GM12878 (cell line): Measurements from ENCODE around the gene TWF1. TPM values are rescaled to one million over a fixed set of nuclear protein-coding genes. Genes with fewer than 3 reads are reported as not detected.

Experiments
- ATAC-seq: fragments of 200-7000 bp; cut with Tn5 transposase; 3 replicates; pipeline ENCODE4 v1.9.1; 2020; ENCODE audit warnings: mild to moderate bottlenecking, moderate library complexity
- BruUV-seq: library from RNA; stranded (reverse); fragments of 400-500 nt; replicated peaks from 2 replicates; lab custom pipeline; 2021; lab: Mats Ljungman, UMichigan
- CTCF ChIA-PET: fragments of 300-600 bp; sonication (Branson Sonifier 250); formaldehyde crosslinking; extraction: SDS; loops from one replicate; lab custom pipeline; 2021; ENCODE audit warnings: inconsistent platforms; lab: Yijun Ruan, JAX
- POLR2A ChIA-PET: fragments of 350-600 bp; formaldehyde crosslinking; extraction: SDS; loops from one replicate; lab custom pipeline; 2021; ENCODE audit warnings: inconsistent platforms; lab: Charles Lee
- RAD21 ChIA-PET: fragments of 300-600 bp; sonication (Branson Sonifier 250); formaldehyde crosslinking; loops from one replicate; lab custom pipeline; 2023; ENCODE audit warnings: antibody characterized with exemption; ENCODE audit not compliant: unreplicated experiment; lab: Charles Lee
- SMC1A ChIA-PET: fragments of 300-600 bp; sonication (Branson Sonifier 250); formaldehyde crosslinking; loops from one replicate; lab custom pipeline; 2023; ENCODE audit not compliant: unreplicated experiment, uncharacterized antibody; lab: Charles Lee
- DNase-seq: peaks from one replicate; pipeline ENCODE4 v3.0.0-alpha.2; 2011; ENCODE audit warnings: low read depth, low spot score
- FAIRE-seq: peaks from 3 replicates; lab custom pipeline; 2011; peaks lifted over from hg19 to GRCh38; lab: Jason Lieb, UNC
- H2AFZ ChIP-seq: 2 replicates; pipeline ENCODE4 v1.6.0; 2011; ENCODE audit warnings: low read depth, low read length, control low read depth; ENCODE audit not compliant: control insufficient read depth
- H3K27ac ChIP-seq: 2 replicates; pipeline ENCODE4 v1.5.1; 2011; ENCODE audit warnings: control low read depth; ENCODE audit not compliant: control insufficient read depth, insufficient read depth
- H3K27me3 ChIP-seq, 2 experiments: replicated peaks in 1 of 2; 2 replicates each; pipeline versions ENCODE4 v1.6.0 to v1.6.1; 2011; ENCODE audit warnings: low read length in 1 of 2; ENCODE audit not compliant: control insufficient read depth in 2 of 2, insufficient read depth in 2 of 2
- H3K36me3 ChIP-seq, 2 experiments: 2 replicates each; pipeline ENCODE4 v1.5.1; 2011; ENCODE audit warnings: low read length in 1 of 2; ENCODE audit not compliant: control insufficient read depth in 2 of 2, insufficient read depth in 2 of 2
- H3K4me1 ChIP-seq: 2 replicates; pipeline ENCODE4 v1.6.1; 2011; ENCODE audit warnings: mild to moderate bottlenecking, low read length, moderate library complexity, mixed read lengths; ENCODE audit not compliant: control insufficient read depth, insufficient read depth
- H3K4me2 ChIP-seq: 2 replicates; pipeline ENCODE4 v1.6.0; 2011; ENCODE audit warnings: control low read depth; ENCODE audit not compliant: control insufficient read depth, insufficient read depth
- H3K4me3 ChIP-seq: fragments of 200-600 bp; sonication (generic); 2 replicates; pipeline ENCODE4 v1.5.1; 2016
- H3K79me2 ChIP-seq: 2 replicates; pipeline ENCODE4 v1.6.0; 2011; ENCODE audit warnings: low read length; ENCODE audit not compliant: control insufficient read depth, insufficient read depth
- H3K9ac ChIP-seq: 2 replicates; pipeline ENCODE4 v1.8.0; 2011; ENCODE audit warnings: low read length, control low read depth, mixed read lengths; ENCODE audit not compliant: control insufficient read depth, insufficient read depth
- H3K9me3 ChIP-seq: replicated peaks from 3 replicates; pipeline ENCODE4 v1.5.1; 2011; ENCODE audit warnings: mild to moderate bottlenecking, low read length; ENCODE audit not compliant: control insufficient read depth, insufficient read depth
- H4K20me1 ChIP-seq: 2 replicates; pipeline ENCODE4 v1.6.0; 2011; ENCODE audit not compliant: control insufficient read depth, insufficient read depth
- BMI1 ChIP-seq: fragments of 450-650 bp; IDR thresholded peaks from 2 replicates; pipeline ENCODE4 v1.6.1; 2016; ENCODE audit warnings: mild to moderate bottlenecking, moderate library complexity, borderline replicate concordance
- KAT2A ChIP-seq: conservative IDR thresholded peaks from 2 replicates; pipeline ENCODE4 v1.6.1; 2011; ENCODE audit warnings: low read depth, low read length; ENCODE audit not compliant: control insufficient read depth
- MEF2B ChIP-seq: fragments of 450-650 bp; IDR thresholded peaks from 2 replicates; pipeline ENCODE4 v1.6.1; 2018; ENCODE audit warnings: mild to moderate bottlenecking, moderate library complexity; ENCODE audit not compliant: partially characterized antibody, poor library complexity, severe bottlenecking
- ZBTB40 ChIP-seq: fragments of 450-650 bp; IDR thresholded peaks from 2 replicates; pipeline ENCODE4 v1.6.1; 2016; ENCODE audit warnings: mild to moderate bottlenecking, moderate library complexity, borderline replicate concordance
- in situ Hi-C: fragments of 300-500 bp; cut with MboI; formaldehyde crosslinking; loops from 9 replicates; pipeline ENCODE4 v1.14.3; 2018; ENCODE audit warnings: mixed read lengths
- intact Hi-C: fragments of 100-400 bp; cut with micrococcal nuclease; formaldehyde crosslinking; loops from one replicate; pipeline ENCODE4 v1.14.2; 2022; ENCODE audit not compliant: unreplicated experiment
- polyA plus RNA-seq, 11 experiments: library from polyadenylated mRNA; depleted of rRNA in 4 of 11; unstranded in 6 of 11; stranded (reverse) in 5 of 11; fragments of >200 nt; fragmentation: Nextera tagmentation in 4 of 11; fragmentation: Illumina TruSeq in 1 of 11; extraction: Ambion mirVana in 4 of 11; extraction: Trizol in 1 of 11; gene quantifications; 1 replicate in 1 of 11; 2 replicates in 10 of 11; pipeline versions ENCODE4 v1.2.1 to v1.2.3, GENCODE V29; 2011 to 2016; ENCODE audit warnings: inconsistent platforms in 2 of 11, missing spikeins in 2 of 11, low read depth in 1 of 11
- total RNA-seq, 4 experiments: library from RNA; depleted of rRNA in 3 of 4; stranded (reverse); fragments of >200 nt in 3 of 4; fragmentation: Illumina TruSeq in 1 of 4; extraction: Trizol in 1 of 4; gene quantifications; 2 replicates each; pipeline versions ENCODE4 v1.2.1 to v1.2.3, GENCODE V29; 2013 to 2021
- TF ChIP-seq, protein P1 (sequence below): IDR thresholded peaks from 2 replicates; pipeline ENCODE4 v1.6.1; 2012; ENCODE audit warnings: low read length, inconsistent platforms
- TF ChIP-seq, protein P2 (sequence below): IDR thresholded peaks from 2 replicates; pipeline ENCODE4 v1.6.1; 2012; ENCODE audit warnings: mild to moderate bottlenecking, low read depth, low read length

TWF1 gene
- total and polyA plus RNA-seq, 10 of the 15 experiments (the other 5 are each of a cell fraction or from before 2014, with no cell fraction given) = 8.7 to 23.5 (median 18.4) TPM

DNA sequence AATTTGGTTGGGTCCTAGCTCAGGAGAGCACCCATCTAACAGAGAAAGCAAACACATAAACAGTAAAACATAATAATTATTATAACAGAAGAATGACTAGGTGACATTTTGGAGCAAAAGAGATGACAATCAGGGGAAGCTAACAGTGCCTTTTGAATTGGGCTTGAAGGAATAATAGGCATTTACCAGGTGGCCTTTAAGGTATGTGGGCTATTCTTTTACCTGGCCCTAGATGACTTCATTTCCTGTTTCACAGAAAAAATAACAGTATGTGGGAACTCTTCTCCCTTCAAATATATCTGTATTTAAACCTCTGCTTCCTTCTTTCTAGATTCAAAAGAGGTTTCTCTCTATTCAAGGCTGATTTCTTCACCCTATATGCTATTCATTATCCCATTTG lies 43.5 kb downstream of the TWF1 start:
- no peak overlapping the region for H3K9ac ChIP-seq
- H3K4me2 ChIP-seq = peak overlapping the region; percentile 21
- ChIA-PET POLR2A (interaction anchor here (1.0 kb wide), 1 partner anchor 9 kb away, joined by 3 read pairs; no protein-coding TSS in a partner anchor), CTCF (interaction anchor here (1.4 to 1.8 kb wide), 4 partner anchors 15 to 120 kb away, joined by 3 to 8 read pairs (median 5); no protein-coding TSS in a partner anchor), SMC1A (interaction anchor here (0.7 to 1.5 kb wide), 8 partner anchors 9 to 123 kb away, joined by 3 to 9 read pairs (median 4); no protein-coding TSS in a partner anchor), RAD21 (interaction anchor here (0.5 to 1.6 kb wide), 6 partner anchors 9 to 214 kb away, joined by 3 to 5 read pairs (median 4); partner anchors contain the start of gene TWF1)
- in situ Hi-C loops (no loop called here), intact Hi-C loops (no loop called here)
- H3K27me3 ChIP-seq = no peaks in the 10 kb centered on the region
- peaks cover 43% of the 10 kb centered on the region for H3K79me2 ChIP-seq
- no peaks in the 10 kb centered on the region for H4K20me1 ChIP-seq
- H3K36me3 ChIP-seq = no peaks in the 10 kb centered on the region
- no peak for FAIRE-seq
- no peak overlapping the region for H3K4me3 ChIP-seq
- H3K4me1 ChIP-seq = 0 out of 2 replicates have a peak, but pooled peaks cover 4% of the 10 kb centered on the region
- no peak for TF ChIP-seq MEF2B
- no peak for TF ChIP-seq KAT2A
- TF ChIP-seq, protein P1, sequence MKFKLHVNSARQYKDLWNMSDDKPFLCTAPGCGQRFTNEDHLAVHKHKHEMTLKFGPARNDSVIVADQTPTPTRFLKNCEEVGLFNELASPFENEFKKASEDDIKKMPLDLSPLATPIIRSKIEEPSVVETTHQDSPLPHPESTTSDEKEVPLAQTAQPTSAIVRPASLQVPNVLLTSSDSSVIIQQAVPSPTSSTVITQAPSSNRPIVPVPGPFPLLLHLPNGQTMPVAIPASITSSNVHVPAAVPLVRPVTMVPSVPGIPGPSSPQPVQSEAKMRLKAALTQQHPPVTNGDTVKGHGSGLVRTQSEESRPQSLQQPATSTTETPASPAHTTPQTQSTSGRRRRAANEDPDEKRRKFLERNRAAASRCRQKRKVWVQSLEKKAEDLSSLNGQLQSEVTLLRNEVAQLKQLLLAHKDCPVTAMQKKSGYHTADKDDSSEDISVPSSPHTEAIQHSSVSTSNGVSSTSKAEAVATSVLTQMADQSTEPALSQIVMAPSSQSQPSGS = peak; percentile 44; the same call in 1 of the 2 replicates
- ATAC-seq = no peak
- no TSS peak for BruUV-seq
- H2AFZ ChIP-seq = no peak overlapping the region
- no peak overlapping the region; the same call in 1 of the 2 replicates for H3K27ac ChIP-seq
- no peaks in the 10 kb centered on the region for H3K9me3 ChIP-seq
- no peak for DNase-seq

GRCh38 chr12:43761500-43761899 lies 44.6 kb downstream of the TWF1 start:
- no peaks in the 10 kb centered on the region for H4K20me1 ChIP-seq
- ChIA-PET RAD21 (interaction anchor here (0.6 to 1.2 kb wide), 5 partner anchors 17 to 413 kb away, joined by 3 to 4 read pairs (median 3); partner anchors contain the start of gene TWF1), SMC1A (interaction anchor here (0.6 to 3.0 kb wide), 5 partner anchors 10 to 120 kb away, joined by 3 to 27 read pairs (median 5); no protein-coding TSS in a partner anchor), CTCF (interaction anchor here (0.9 to 3.1 kb wide), 5 partner anchors 16 to 121 kb away, joined by 3 to 21 read pairs (median 4); partner anchors contain the start of gene TWF1), POLR2A (interaction anchor here (0.7 kb wide), 2 partner anchors 8 to 625 kb away, joined by 3 read pairs; no protein-coding TSS in a partner anchor)
- 0 out of 2 replicates have a peak, but pooled peaks cover 4% of the 10 kb centered on the region for H3K4me1 ChIP-seq
- H3K4me2 ChIP-seq = peak overlapping the region; percentile 85
- no peaks in the 10 kb centered on the region for H3K9me3 ChIP-seq
- DNase-seq = no peak
- no TSS peak for BruUV-seq
- in situ Hi-C loops (no loop called here), intact Hi-C loops (no loop called here)
- no peak overlapping the region for H2AFZ ChIP-seq
- 0 out of 2 replicates have a peak overlapping the region, but pooled peaks have one; percentile 23 for H3K9ac ChIP-seq
- H3K36me3 ChIP-seq = no peaks in the 10 kb centered on the region
- no peak overlapping the region for H3K27ac ChIP-seq
- FAIRE-seq = peak; percentile 18
- peak overlapping the region; percentile 46; the same call in 1 of the 2 replicates for H3K4me3 ChIP-seq
- H3K79me2 ChIP-seq = peaks cover 48% of the 10 kb centered on the region
- ATAC-seq = no peak
- no peaks in the 10 kb centered on the region for H3K27me3 ChIP-seq
- TF ChIP-seq BMI1 (no peak), ZBTB40 (peak; percentile 87)
- TF ChIP-seq, protein P2, sequence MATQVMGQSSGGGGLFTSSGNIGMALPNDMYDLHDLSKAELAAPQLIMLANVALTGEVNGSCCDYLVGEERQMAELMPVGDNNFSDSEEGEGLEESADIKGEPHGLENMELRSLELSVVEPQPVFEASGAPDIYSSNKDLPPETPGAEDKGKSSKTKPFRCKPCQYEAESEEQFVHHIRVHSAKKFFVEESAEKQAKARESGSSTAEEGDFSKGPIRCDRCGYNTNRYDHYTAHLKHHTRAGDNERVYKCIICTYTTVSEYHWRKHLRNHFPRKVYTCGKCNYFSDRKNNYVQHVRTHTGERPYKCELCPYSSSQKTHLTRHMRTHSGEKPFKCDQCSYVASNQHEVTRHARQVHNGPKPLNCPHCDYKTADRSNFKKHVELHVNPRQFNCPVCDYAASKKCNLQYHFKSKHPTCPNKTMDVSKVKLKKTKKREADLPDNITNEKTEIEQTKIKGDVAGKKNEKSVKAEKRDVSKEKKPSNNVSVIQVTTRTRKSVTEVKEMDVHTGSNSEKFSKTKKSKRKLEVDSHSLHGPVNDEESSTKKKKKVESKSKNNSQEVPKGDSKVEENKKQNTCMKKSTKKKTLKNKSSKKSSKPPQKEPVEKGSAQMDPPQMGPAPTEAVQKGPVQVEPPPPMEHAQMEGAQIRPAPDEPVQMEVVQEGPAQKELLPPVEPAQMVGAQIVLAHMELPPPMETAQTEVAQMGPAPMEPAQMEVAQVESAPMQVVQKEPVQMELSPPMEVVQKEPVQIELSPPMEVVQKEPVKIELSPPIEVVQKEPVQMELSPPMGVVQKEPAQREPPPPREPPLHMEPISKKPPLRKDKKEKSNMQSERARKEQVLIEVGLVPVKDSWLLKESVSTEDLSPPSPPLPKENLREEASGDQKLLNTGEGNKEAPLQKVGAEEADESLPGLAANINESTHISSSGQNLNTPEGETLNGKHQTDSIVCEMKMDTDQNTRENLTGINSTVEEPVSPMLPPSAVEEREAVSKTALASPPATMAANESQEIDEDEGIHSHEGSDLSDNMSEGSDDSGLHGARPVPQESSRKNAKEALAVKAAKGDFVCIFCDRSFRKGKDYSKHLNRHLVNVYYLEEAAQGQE = no peak
